Vagina (tissue), 2 donors: ENCODE results near the gene ZYG11B. TPM values are rescaled to one million over a fixed set of nuclear protein-coding genes. Genes with fewer than 3 reads are reported as not detected.
"Not testable (repeated sequence)": the region's sequence is repeated elsewhere in the genome, so short reads cannot be mapped to it uniquely, and the experiment has no call there.

Experiments used
- DNase-seq, 2 donors: peaks; one replicate each; pipeline ENCODE4 v3.0.0-alpha.2; 2017; ENCODE audit errors: extremely low spot score in 2 of 2
- H3K27ac ChIP-seq: fragments of 200-600 bp; sonication (generic); one replicate; pipeline ENCODE4 v1.5.1; 2019
- H3K27me3 ChIP-seq: fragments of 200-600 bp; sonication (generic); one replicate; pipeline ENCODE4 v1.5.1; 2019
- H3K36me3 ChIP-seq, 2 donors: fragments of 200-600 bp; sonication (generic); one replicate each; pipeline ENCODE4 v1.5.1; 2017 to 2019
- H3K4me1 ChIP-seq: fragments of 200-600 bp; sonication (generic); one replicate; pipeline ENCODE4 v1.5.1; 2019
- H3K4me3 ChIP-seq, 2 donors: fragments of 200-600 bp; sonication (generic); 1 replicate in 1 of 2; 2 replicates in 1 of 2; pipeline ENCODE4 v1.5.1; 2016 to 2019
- H3K9me3 ChIP-seq: fragments of 200-600 bp; sonication (generic); one replicate; pipeline ENCODE4 v1.5.1; 2019
- CTCF ChIP-seq, 3 experiments: fragments of 450-650 bp in 2 of 3; fragments of 200-600 bp in 1 of 3; sonication (generic) in 1 of 3; IDR thresholded peaks; one replicate each; pipeline ENCODE4 v1.5.1; 2017 to 2019; ENCODE audit warnings: antibody characterized with exemption in 3 of 3, mild to moderate bottlenecking in 2 of 3, moderate library complexity in 2 of 3
- POLR2A ChIP-seq, 2 donors: fragments of 450-650 bp; IDR thresholded peaks; one replicate each; pipeline ENCODE4 v1.6.1; 2017; ENCODE audit warnings: antibody characterized with exemption in 2 of 2, mild to moderate bottlenecking in 2 of 2, moderate library complexity in 2 of 2
- POLR2AphosphoS5 ChIP-seq, 2 donors: sonication (generic); formaldehyde crosslinking; IDR thresholded peaks; one replicate each; pipeline ENCODE4 v1.9.0; 2017; ENCODE audit warnings: antibody characterized with exemption in 2 of 2, mild to moderate bottlenecking in 2 of 2, low read depth in 1 of 2; ENCODE audit not compliant: insufficient read depth in 1 of 2
- intact Hi-C: fragments of 100-400 bp; cut with DNase I; formaldehyde crosslinking; loops from one replicate; pipeline ENCODE4 v1.15.1; 2023
- total RNA-seq: library from RNA; depleted of rRNA; stranded (reverse); fragments of >200 nt; gene quantifications from one replicate; pipeline ENCODE4 v1.2.3, GENCODE V29; 2016

The ZYG11B gene
- total RNA-seq, 1 donor from 2014 or later: 30.4 TPM

GRCh38 chr1:52834798-52835197 is 108.5 kb downstream of the ZYG11B start:
- Histone ChIP-seq H3K9me3 (no peaks in the 10 kb centered on the region), H3K4me1 (no peaks in the 10 kb centered on the region), H3K36me3 (no peaks in the 10 kb centered on the region), H3K27me3 (no peaks in the 10 kb centered on the region), H3K27ac (no peak overlapping the region), H3K4me3 (no peak overlapping the region)
- TF ChIP-seq CTCF (IDR thresholded peaks at IDR 0.05): no peak
- no peak for TF ChIP-seq POLR2AphosphoS5 (IDR thresholded peaks at IDR 0.05; ENCODE audit: insufficient read depth in 1 of 2, low read depth in 1 of 2)
- TF ChIP-seq POLR2A (IDR thresholded peaks at IDR 0.05): no peak
- intact Hi-C loops: no loop called here
- DNase-seq: no peak

- H3K27ac ChIP-seq: no peak overlapping the region
- no peak for TF ChIP-seq POLR2AphosphoS5 (IDR thresholded peaks at IDR 0.05; ENCODE audit: insufficient read depth in 1 of 2, low read depth in 1 of 2)
- no peak for TF ChIP-seq CTCF (IDR thresholded peaks at IDR 0.05)
- H3K27me3 ChIP-seq: no peaks in the 10 kb centered on the region
- intact Hi-C loops: no loop called here
- DNase-seq: no peak
- no peak overlapping the region for H3K4me3 ChIP-seq
- no peaks in the 10 kb centered on the region for H3K4me1 ChIP-seq
- no peaks in the 10 kb centered on the region for H3K36me3 ChIP-seq
- H3K9me3 ChIP-seq: no peaks in the 10 kb centered on the region
These were observed 109.8 kb downstream of the ZYG11B start for GRCh38 chr1:52836035-52836434.

- H3K9me3 ChIP-seq, H3K27me3 ChIP-seq, H3K36me3 ChIP-seq, DNase-seq, H3K27ac ChIP-seq, H3K4me3 ChIP-seq, intact Hi-C loops: not testable (repeated sequence)
- peaks cover 12% of the 10 kb centered on the region for H3K4me1 ChIP-seq
These were observed 112.9 kb downstream of the ZYG11B start for GRCh38 chr1:52839175-52839574.

GRCh38 chr1:52842643-52843310 is 116.5 kb downstream of the ZYG11B start, which contains the start of gene ZYG11A:
ZYG11A (plus strand) TSS chr1:52842760; CDS start chr1:52842884, 124 bp downstream.
- DNase-seq: no peak
- intact Hi-C loops: no loop called here
- Histone ChIP-seq H3K27ac (no peak within 1 kb of the TSS), H3K4me1 (peaks cover 12% of the 10 kb centered on the region), H3K36me3 (no peaks in the 10 kb centered on the region), H3K27me3 (peaks cover 8% of the 10 kb centered on the region), H3K9me3 (no peaks in the 10 kb centered on the region), H3K4me3 (peak within 1 kb of the TSS; percentile 38 to 39)
- TF ChIP-seq POLR2AphosphoS5 (IDR thresholded peaks at IDR 0.05; ENCODE audit: insufficient read depth in 1 of 2, low read depth in 1 of 2): no peak
- TF ChIP-seq POLR2A (IDR thresholded peaks at IDR 0.05): no peak
- TF ChIP-seq CTCF (IDR thresholded peaks at IDR 0.05): no peak

- H3K36me3 ChIP-seq, H3K27ac ChIP-seq, H3K9me3 ChIP-seq, H3K4me3 ChIP-seq, H3K27me3 ChIP-seq, DNase-seq, intact Hi-C loops: not testable (repeated sequence)
- peaks cover 12% of the 10 kb centered on the region for H3K4me1 ChIP-seq
These were observed 118.9 kb downstream of the ZYG11B start for GRCh38 chr1:52845119-52845518.

GRCh38 chr1:52848423-52848822 is 122.2 kb downstream of the ZYG11B start:
- Histone ChIP-seq H3K27me3 (no peaks in the 10 kb centered on the region), H3K9me3 (no peaks in the 10 kb centered on the region), H3K4me3 (no peak overlapping the region), H3K4me1 (peaks cover under 1% of the 10 kb centered on the region), H3K36me3 (no peaks in the 10 kb centered on the region), H3K27ac (no peak overlapping the region)
- intact Hi-C loops: no loop called here
- no peak for DNase-seq
- TF ChIP-seq CTCF (IDR thresholded peaks at IDR 0.05) (no peak), POLR2AphosphoS5 (IDR thresholded peaks at IDR 0.05; ENCODE audit: insufficient read depth in 1 of 2, low read depth in 1 of 2) (no peak), POLR2A (IDR thresholded peaks at IDR 0.05) (no peak)
